ENCODE measurements around the gene PITRM1. TPM values are rescaled to one million over a fixed set of nuclear protein-coding genes. Genes with fewer than 3 reads are reported as not detected.

PITRM1 gene
- total RNA-seq, 2 donors from 2014 or later, result 47.7 to 103 TPM

- WGBS, result 81% methylated on average over 22 of the region's 22 CpGs
- intact Hi-C loops (cut with DNase I), result no loop called here
- H3K4me1 ChIP-seq (replicated peaks), result peaks cover 11% of the 10 kb centered on the region
- H3K4me3 ChIP-seq, result no peak overlapping the region
- TF ChIP-seq POLR2AphosphoS5 (IDR thresholded peaks at IDR 0.05) (no peak), POLR2A (IDR thresholded peaks at IDR 0.05) (no peak)
- TF ChIP-seq, protein P1, sequence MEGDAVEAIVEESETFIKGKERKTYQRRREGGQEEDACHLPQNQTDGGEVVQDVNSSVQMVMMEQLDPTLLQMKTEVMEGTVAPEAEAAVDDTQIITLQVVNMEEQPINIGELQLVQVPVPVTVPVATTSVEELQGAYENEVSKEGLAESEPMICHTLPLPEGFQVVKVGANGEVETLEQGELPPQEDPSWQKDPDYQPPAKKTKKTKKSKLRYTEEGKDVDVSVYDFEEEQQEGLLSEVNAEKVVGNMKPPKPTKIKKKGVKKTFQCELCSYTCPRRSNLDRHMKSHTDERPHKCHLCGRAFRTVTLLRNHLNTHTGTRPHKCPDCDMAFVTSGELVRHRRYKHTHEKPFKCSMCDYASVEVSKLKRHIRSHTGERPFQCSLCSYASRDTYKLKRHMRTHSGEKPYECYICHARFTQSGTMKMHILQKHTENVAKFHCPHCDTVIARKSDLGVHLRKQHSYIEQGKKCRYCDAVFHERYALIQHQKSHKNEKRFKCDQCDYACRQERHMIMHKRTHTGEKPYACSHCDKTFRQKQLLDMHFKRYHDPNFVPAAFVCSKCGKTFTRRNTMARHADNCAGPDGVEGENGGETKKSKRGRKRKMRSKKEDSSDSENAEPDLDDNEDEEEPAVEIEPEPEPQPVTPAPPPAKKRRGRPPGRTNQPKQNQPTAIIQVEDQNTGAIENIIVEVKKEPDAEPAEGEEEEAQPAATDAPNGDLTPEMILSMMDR (IDR thresholded peaks at IDR 0.05), result no peak
- no peaks in the 10 kb centered on the region for H3K9me3 ChIP-seq
- no peaks in the 10 kb centered on the region for H3K36me3 ChIP-seq
- no peaks in the 10 kb centered on the region for H3K27me3 ChIP-seq (replicated peaks; ENCODE audit: insufficient read depth)
- DNase-seq (ENCODE audit: low spot score), result no peak
- no peak overlapping the region for H3K27ac ChIP-seq
Observed at GRCh38 chr10:3099291-3100092, 73.1 kb downstream of the PITRM1 start.

- H3K4me3 ChIP-seq, result no peak overlapping the region
- peaks cover 11% of the 10 kb centered on the region for H3K4me1 ChIP-seq (replicated peaks)
- H3K36me3 ChIP-seq, result no peaks in the 10 kb centered on the region
- TF ChIP-seq POLR2AphosphoS5 (IDR thresholded peaks at IDR 0.05), result no peak
- TF ChIP-seq POLR2A (IDR thresholded peaks at IDR 0.05), result no peak
- 81% methylated on average over 11 of the region's 11 CpGs for WGBS
- no peaks in the 10 kb centered on the region for H3K9me3 ChIP-seq
- no peak for DNase-seq (ENCODE audit: low spot score)
- H3K27me3 ChIP-seq (replicated peaks; ENCODE audit: insufficient read depth), result no peaks in the 10 kb centered on the region
- intact Hi-C loops (cut with DNase I), result no loop called here
- H3K27ac ChIP-seq, result no peak overlapping the region
Observed at GRCh38 chr10:3098689-3099088, 73.9 kb downstream of the PITRM1 start.

- no peak overlapping the region for H3K4me3 ChIP-seq
- H3K27me3 ChIP-seq (replicated peaks; ENCODE audit: insufficient read depth), result no peaks in the 10 kb centered on the region
- no peak for DNase-seq (ENCODE audit: low spot score)
- H3K36me3 ChIP-seq, result no peaks in the 10 kb centered on the region
- no peaks in the 10 kb centered on the region for H3K4me1 ChIP-seq (replicated peaks)
- intact Hi-C loops (cut with DNase I), result no loop called here
- H3K9me3 ChIP-seq, result no peaks in the 10 kb centered on the region
- no peak overlapping the region for H3K27ac ChIP-seq
- TF ChIP-seq POLR2AphosphoS5 (IDR thresholded peaks at IDR 0.05) (no peak), POLR2A (IDR thresholded peaks at IDR 0.05) (no peak)
- TF ChIP-seq, protein P1 (IDR thresholded peaks at IDR 0.05), result no peak
- WGBS, result 91% methylated on average over 9 of the region's 9 CpGs
Observed at GRCh38 chr10:3097160-3097559, 75.4 kb downstream of the PITRM1 start.

DNA sequence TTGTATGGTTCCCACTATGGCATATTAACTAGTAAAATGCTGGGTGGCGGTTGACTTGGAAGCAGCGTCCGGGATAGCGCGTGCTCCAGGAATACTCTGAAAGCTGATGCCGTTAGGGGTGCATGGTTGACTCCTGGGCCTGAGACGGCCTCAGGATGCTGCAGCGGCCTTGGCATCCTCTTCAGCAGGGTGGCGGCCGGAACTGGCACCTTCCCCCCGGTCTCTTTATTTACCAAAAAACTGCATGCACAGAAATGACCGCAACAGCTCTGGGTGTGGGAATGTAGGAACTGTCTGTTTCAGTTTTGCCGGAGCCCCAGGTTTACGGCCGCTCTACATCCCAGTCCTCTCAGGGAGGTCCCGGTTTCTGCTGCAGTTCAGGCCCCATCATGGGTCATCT is 76.4 kb downstream of the PITRM1 start:
- H3K27ac ChIP-seq, result peak overlapping the region; percentile 18 to 55
- no peak for DNase-seq (ENCODE audit: low spot score)
- H3K9me3 ChIP-seq, result no peaks in the 10 kb centered on the region
- 61% methylated on average over 16 of the region's 16 CpGs for WGBS
- intact Hi-C loops (cut with DNase I), result no loop called here
- TF ChIP-seq POLR2AphosphoS5 (IDR thresholded peaks at IDR 0.05) (no peak), POLR2A (IDR thresholded peaks at IDR 0.05) (no peak)
- TF ChIP-seq, protein P1 (IDR thresholded peaks at IDR 0.05), result no peak
- no peak overlapping the region for H3K4me3 ChIP-seq
- no peaks in the 10 kb centered on the region for H3K4me1 ChIP-seq (replicated peaks)
- H3K27me3 ChIP-seq (replicated peaks; ENCODE audit: insufficient read depth), result no peaks in the 10 kb centered on the region
- H3K36me3 ChIP-seq, result no peaks in the 10 kb centered on the region

- no peak overlapping the region for H3K4me3 ChIP-seq
- no peaks in the 10 kb centered on the region for H3K9me3 ChIP-seq
- no peak for TF ChIP-seq POLR2A (IDR thresholded peaks at IDR 0.05)
- peak; percentile 86 for TF ChIP-seq POLR2AphosphoS5 (IDR thresholded peaks at IDR 0.05)
- H3K4me1 ChIP-seq (replicated peaks), result no peaks in the 10 kb centered on the region
- peak overlapping the region; percentile 18 to 55 for H3K27ac ChIP-seq
- WGBS, result 11% methylated on average over 17 of the region's 17 CpGs
- intact Hi-C loops (cut with DNase I), result loop anchor here (2.0 kb wide), 1 partner anchor 51 kb away; no protein-coding TSS in a partner anchor
- no peaks in the 10 kb centered on the region for H3K27me3 ChIP-seq (replicated peaks; ENCODE audit: insufficient read depth)
- no peaks in the 10 kb centered on the region for H3K36me3 ChIP-seq
- peak; percentile 53 for DNase-seq (ENCODE audit: low spot score)
Observed at GRCh38 chr10:3095373-3096139, 77.0 kb downstream of the PITRM1 start.
